ENCODE results near the gene ZNF157.

DNA sequence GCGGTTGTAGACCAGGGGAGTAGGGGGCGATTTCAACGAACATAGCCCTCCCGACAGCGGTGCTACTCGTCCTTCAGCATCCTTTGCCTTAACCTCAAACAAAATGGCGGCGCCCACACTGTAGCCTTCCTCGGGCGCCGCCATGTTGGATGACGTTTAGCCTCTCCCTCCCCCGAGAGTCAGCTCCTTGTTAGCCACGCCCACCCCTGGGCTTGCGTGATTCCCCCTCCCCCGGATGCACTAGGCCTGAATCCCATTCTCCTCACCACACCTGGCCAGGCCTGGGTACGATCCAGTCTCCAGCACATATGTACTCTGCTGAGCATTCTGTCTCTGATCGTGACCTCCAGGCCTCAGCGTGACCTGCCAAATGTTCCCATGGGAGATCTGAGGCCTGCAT is 49.0 kb upstream of the ZNF157 start:
- no peak for TF ChIP-seq CTCF (conservative IDR thresholded peaks at IDR 0.05 in 1 of 2, IDR thresholded peaks at IDR 0.05 in 1 of 2; ENCODE audit: extremely low read depth in 1 of 2, insufficient read depth in 1 of 2, low read depth in 1 of 2, low read length in 2 of 2)
- TF ChIP-seq EZH2 (IDR thresholded peaks at IDR 0.05; ENCODE audit: borderline replicate concordance, low read length), result no peak

Measured in mammary epithelial cell (primary cell).